Sigmoid colon (tissue), 3 donors: ENCODE measurements around the gene KRTAP4-16.

Experiments used
- POLR2A ChIP-seq, 2 donors: fragments of 450-650 bp; IDR thresholded peaks; one replicate each; pipeline ENCODE4 v1.6.1; 2016; ENCODE audit warnings: antibody characterized with exemption in 2 of 2, mild to moderate bottlenecking in 2 of 2, moderate library complexity in 2 of 2
- TF ChIP-seq, protein P1 (sequence below), 4 experiments: fragments of 450-650 bp in 3 of 4; fragments of 200-600 bp in 1 of 4; IDR thresholded peaks; one replicate each; pipeline ENCODE4 v1.5.1; 2016 to 2019; ENCODE audit warnings: antibody characterized with exemption in 4 of 4, mild to moderate bottlenecking in 3 of 4, moderate library complexity in 2 of 4

DNA sequence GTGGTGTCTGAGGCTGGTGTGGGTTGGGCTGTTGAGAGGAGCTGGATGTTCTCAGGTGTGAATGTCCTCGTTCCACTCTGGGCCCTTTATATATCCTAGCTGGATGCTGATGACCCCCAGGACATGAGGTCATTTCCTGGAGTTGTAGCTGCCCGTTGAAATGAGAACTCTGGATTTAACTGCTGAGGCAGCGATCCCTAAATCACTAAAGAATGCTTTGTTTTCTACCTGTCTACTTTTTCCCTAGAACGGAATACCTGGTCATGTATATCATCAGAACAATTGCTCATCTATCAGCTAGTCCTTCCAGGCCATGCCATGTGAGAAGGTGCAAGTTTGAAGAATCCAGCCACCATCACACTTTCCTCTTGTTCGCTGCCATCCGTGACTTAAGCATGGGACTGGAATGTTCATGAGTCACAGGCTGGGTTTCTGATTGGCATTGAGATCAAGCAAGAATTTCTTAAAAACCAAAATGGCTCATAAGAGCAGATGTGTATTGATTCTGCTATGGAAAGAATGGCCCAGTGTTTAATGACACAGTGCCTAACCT is 41.9 kb downstream of the KRTAP4-16 start, which contains the start of gene KRTAP2-3:
- TF ChIP-seq, protein P1, sequence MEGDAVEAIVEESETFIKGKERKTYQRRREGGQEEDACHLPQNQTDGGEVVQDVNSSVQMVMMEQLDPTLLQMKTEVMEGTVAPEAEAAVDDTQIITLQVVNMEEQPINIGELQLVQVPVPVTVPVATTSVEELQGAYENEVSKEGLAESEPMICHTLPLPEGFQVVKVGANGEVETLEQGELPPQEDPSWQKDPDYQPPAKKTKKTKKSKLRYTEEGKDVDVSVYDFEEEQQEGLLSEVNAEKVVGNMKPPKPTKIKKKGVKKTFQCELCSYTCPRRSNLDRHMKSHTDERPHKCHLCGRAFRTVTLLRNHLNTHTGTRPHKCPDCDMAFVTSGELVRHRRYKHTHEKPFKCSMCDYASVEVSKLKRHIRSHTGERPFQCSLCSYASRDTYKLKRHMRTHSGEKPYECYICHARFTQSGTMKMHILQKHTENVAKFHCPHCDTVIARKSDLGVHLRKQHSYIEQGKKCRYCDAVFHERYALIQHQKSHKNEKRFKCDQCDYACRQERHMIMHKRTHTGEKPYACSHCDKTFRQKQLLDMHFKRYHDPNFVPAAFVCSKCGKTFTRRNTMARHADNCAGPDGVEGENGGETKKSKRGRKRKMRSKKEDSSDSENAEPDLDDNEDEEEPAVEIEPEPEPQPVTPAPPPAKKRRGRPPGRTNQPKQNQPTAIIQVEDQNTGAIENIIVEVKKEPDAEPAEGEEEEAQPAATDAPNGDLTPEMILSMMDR (IDR thresholded peaks at IDR 0.05) = no peak
- no peak for TF ChIP-seq POLR2A (IDR thresholded peaks at IDR 0.05)
